AG04450 (cell line): ENCODE results near the gene CFAP20DC. TPM values are rescaled to one million over a fixed set of nuclear protein-coding genes. Genes with fewer than 3 reads are reported as not detected.

Experiments used
- CTCF ChIA-PET: fragments of 300-600, 350-600 bp; formaldehyde crosslinking; extraction: SDS; loops from one replicate; lab custom pipeline; 2022; ENCODE audit warnings: antibody characterized with exemption, inconsistent platforms; lab: Charles Lee
- POLR2A ChIA-PET: fragments of 350-600 bp; formaldehyde crosslinking; extraction: SDS; loops from one replicate; lab custom pipeline; 2021; ENCODE audit warnings: antibody characterized with exemption, inconsistent platforms; lab: Yijun Ruan, JAX
- DNase-seq: peaks from one replicate; pipeline ENCODE4 v3.0.0-alpha.2; 2011; ENCODE audit warnings: low read depth, low spot score
- H3K27ac ChIP-seq: one replicate; pipeline ENCODE4 v1.5.1; 2012; ENCODE audit warnings: low read depth, low read length, control low read depth
- H3K27me3 ChIP-seq: one replicate; pipeline ENCODE4 v1.6.0; 2012; ENCODE audit warnings: low read length; ENCODE audit not compliant: control insufficient read depth, insufficient read depth
- H3K4me3 ChIP-seq: 2 replicates; pipeline ENCODE4 v1.5.1; 2011; ENCODE audit warnings: mild to moderate bottlenecking, low read depth, low read length, control low read depth
- H3K9me3 ChIP-seq: 2 replicates; pipeline ENCODE4 v1.5.1; 2012; ENCODE audit warnings: low read length; ENCODE audit not compliant: control insufficient read depth, insufficient read depth
- CTCF ChIP-seq: IDR thresholded peaks from 2 replicates; pipeline ENCODE4 v1.5.1; 2011; ENCODE audit warnings: low read depth, low read length, control low read depth, inconsistent platforms
- polyA plus RNA-seq: library from polyadenylated mRNA; depleted of rRNA; stranded (reverse); fragments of >200 nt; gene quantifications from 2 replicates; pipeline ENCODE4 v1.2.3, GENCODE V29; 2011

Gene CFAP20DC
- polyA plus RNA-seq, 1 experiment, result 3.5 TPM

GRCh38 chr3:58837856-58838255 is 212.0 kb downstream of the CFAP20DC start:
- CTCF ChIA-PET, result interaction anchor here (1.0 to 3.1 kb wide), 3 partner anchors 13 to 215 kb away, joined by 3 to 23 read pairs (median 4); no protein-coding TSS in a partner anchor
- Histone ChIP-seq H3K27ac (no peak overlapping the region), H3K4me3 (no peak overlapping the region), H3K27me3 (no peaks in the 10 kb centered on the region), H3K9me3 (no peaks in the 10 kb centered on the region)
- TF ChIP-seq CTCF, result no peak
- POLR2A ChIA-PET, result no interaction called here
- DNase-seq, result no peak

- TF ChIP-seq CTCF, result no peak
- ChIA-PET POLR2A (no interaction called here), CTCF (interaction anchor here (1.0 to 3.1 kb wide), 3 partner anchors 13 to 215 kb away, joined by 3 to 23 read pairs (median 4); no protein-coding TSS in a partner anchor)
- Histone ChIP-seq H3K4me3 (no peak overlapping the region), H3K9me3 (no peaks in the 10 kb centered on the region), H3K27ac (no peak overlapping the region), H3K27me3 (no peaks in the 10 kb centered on the region)
- DNase-seq, result no peak
Measured at GRCh38 chr3:58837141-58837843, 212.5 kb downstream of the CFAP20DC start.

GRCh38 chr3:58835086-58835485 is 214.7 kb downstream of the CFAP20DC start:
- no peak for DNase-seq
- POLR2A ChIA-PET, result no interaction called here

GRCh38 chr3:58833491-58833890 is 216.3 kb downstream of the CFAP20DC start:
- Histone ChIP-seq H3K27ac (no peak overlapping the region), H3K9me3 (no peaks in the 10 kb centered on the region), H3K27me3 (no peaks in the 10 kb centered on the region), H3K4me3 (no peak overlapping the region)
- DNase-seq, result no peak
- CTCF ChIA-PET, result interaction anchor here (1.2 kb wide), 1 partner anchor 9 kb away, joined by 3 read pairs; no protein-coding TSS in a partner anchor
- POLR2A ChIA-PET, result no interaction called here
- TF ChIP-seq CTCF, result no peak

More at GRCh38 chr3:58835086-58835485, 214.7 kb downstream of the CFAP20DC start:
- Histone ChIP-seq H3K27me3 (no peaks in the 10 kb centered on the region), H3K27ac (no peak overlapping the region), H3K4me3 (no peak overlapping the region), H3K9me3 (no peaks in the 10 kb centered on the region)
- CTCF ChIA-PET, result interaction anchor here (0.6 to 2.4 kb wide), 2 partner anchors 11 to 143 kb away, joined by 3 to 15 read pairs; no protein-coding TSS in a partner anchor
- no peak for TF ChIP-seq CTCF

GRCh38 chr3:58829321-58830000 is 220.4 kb downstream of the CFAP20DC start:
- no peak overlapping the region for H3K27ac ChIP-seq
- no peak for DNase-seq
- no peaks in the 10 kb centered on the region for H3K9me3 ChIP-seq
- no peaks in the 10 kb centered on the region for H3K27me3 ChIP-seq
- ChIA-PET CTCF (interaction anchor here (0.6 kb wide), 1 partner anchor 563 kb away, joined by 5 read pairs; no protein-coding TSS in a partner anchor), POLR2A (no interaction called here)
- TF ChIP-seq CTCF, result no peak
- H3K4me3 ChIP-seq, result no peak overlapping the region
